Stimulated activated CD8-positive, alpha-beta memory T cell treated with anti-CD3 and anti-CD28 coated beads, Interleukin-7, amount 100 ng/mL, for 1 hour (primary cell): ENCODE measurements around the gene NUDT4.

Experiments
- DNase-seq, 2 donors: peaks; one replicate each; pipeline ENCODE4 v3.0.0-alpha.2; 2020; ENCODE audit warnings: low read depth in 2 of 2

The NUDT4 gene

GRCh38 chr12:93377252-93378195, at the start of gene NUDT4:
Gene NUDT4 (plus strand): TSS chr12:93377925. CDS start chr12:93378323, 398 bp downstream.
- DNase-seq, result peak; percentile 94 to 95

GRCh38 chr12:93333054-93333453, 44.7 kb upstream of the NUDT4 start:
- DNase-seq, result no peak

GRCh38 chr12:93333828-93334227, 43.9 kb upstream of the NUDT4 start:
- DNase-seq, result no peak

DNA sequence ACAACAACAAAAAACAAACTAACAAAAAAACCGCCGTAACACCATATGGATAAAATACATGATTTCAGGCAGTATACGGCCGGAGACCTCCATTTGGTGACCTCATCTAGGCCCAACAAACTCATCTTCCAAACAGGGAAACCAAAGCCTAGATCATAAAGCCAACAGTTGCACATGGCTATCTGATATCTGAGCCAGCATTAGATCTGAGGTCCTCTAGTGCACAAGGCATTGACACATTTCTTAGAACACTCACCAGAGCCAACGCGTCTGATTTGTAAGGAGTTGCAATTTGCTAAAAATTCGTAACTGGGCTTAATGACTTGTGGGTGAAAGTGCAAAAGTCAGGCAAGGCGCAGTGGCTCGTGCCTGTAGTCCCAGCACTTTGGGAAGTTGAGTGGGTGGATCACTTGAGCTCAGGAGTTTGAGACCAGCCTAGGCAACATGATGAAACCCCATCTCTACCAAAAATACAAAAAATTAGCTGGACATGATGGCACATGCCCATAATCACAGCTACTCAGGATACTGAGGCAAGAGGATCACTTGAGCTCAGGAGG, 42.0 kb upstream of the NUDT4 start:
- DNase-seq, result no peak

DNA sequence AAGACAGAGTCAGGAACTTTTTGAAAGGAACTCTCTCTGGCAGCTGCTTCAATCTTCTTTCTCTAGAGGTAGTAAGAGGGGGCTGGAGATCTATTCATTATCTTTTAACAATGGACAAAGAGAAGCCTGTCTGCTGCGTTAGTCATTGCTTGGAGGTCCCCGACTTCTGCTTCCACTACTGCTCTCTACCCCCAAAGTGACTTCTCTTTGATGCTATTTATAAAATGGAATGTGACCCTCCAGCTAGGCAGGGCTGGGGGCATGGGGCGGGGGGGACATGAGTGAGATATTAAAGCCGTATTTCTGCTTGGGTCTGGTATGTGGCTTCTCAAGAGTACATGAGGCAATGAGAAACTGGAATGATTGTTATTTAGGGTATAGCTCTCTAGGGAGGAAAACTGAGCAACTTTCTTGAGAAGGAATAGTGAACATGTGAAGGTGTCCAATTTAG, 41.4 kb upstream of the NUDT4 start:
- DNase-seq, result no peak

DNA sequence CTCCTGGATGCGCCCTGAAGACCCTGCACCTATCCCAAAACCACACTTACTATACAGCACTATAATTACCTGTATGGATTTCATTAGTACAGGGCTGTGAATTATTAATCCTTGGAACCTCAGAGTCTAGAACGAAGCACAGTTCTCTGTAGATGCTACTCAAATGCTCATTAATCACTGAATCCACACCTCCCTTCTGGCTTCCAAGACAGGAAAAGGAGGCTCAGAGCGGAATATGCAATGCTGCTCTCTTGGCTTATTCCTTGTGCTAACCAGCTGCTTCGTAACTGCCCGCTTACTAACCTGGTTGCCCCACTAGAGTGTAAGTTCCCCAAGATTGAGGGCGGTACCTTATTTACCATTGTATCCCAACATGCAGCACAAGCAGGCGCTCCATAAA, 39.1 kb upstream of the NUDT4 start:
- no peak for DNase-seq

- no peak for DNase-seq
Observed at GRCh38 chr12:93339695-93340094, 38.0 kb upstream of the NUDT4 start.

- no peak for DNase-seq
Observed at GRCh38 chr12:93341409-93342049, 36.2 kb upstream of the NUDT4 start.

DNA sequence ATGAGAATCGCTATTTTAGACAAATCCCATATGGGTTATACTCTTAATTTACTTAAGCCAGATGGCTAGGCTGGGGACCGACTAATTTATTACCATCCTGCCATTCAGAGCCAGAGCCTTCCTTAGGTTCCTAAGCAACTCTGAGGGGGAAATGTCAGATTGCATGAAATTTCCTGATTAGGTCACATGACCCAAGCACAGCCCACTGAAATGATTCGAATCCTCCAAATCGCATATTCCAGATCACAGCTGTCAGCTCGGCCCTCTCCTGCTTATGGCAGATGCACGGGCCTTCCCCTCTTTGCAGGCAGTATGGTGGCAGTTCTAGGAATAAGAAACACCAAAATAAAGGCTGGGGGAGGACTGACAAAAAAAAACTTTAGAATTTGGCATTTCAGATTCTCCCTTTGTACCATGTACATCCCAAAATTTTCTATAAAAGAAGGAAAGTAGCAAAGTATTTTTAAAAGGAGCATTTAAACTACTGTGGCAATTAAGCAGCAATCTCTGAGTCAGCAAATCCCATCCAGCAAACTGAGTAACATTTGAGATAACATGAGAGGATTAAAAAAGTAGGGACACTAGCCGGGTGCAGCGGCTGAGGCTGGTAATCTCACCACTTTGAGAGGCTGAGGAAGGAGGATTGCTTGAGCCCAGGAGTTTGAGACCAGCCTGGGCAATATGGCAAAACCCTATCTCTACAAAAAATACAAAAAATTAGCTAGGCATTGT, 30.5 kb upstream of the NUDT4 start:
- DNase-seq, result no peak

DNA sequence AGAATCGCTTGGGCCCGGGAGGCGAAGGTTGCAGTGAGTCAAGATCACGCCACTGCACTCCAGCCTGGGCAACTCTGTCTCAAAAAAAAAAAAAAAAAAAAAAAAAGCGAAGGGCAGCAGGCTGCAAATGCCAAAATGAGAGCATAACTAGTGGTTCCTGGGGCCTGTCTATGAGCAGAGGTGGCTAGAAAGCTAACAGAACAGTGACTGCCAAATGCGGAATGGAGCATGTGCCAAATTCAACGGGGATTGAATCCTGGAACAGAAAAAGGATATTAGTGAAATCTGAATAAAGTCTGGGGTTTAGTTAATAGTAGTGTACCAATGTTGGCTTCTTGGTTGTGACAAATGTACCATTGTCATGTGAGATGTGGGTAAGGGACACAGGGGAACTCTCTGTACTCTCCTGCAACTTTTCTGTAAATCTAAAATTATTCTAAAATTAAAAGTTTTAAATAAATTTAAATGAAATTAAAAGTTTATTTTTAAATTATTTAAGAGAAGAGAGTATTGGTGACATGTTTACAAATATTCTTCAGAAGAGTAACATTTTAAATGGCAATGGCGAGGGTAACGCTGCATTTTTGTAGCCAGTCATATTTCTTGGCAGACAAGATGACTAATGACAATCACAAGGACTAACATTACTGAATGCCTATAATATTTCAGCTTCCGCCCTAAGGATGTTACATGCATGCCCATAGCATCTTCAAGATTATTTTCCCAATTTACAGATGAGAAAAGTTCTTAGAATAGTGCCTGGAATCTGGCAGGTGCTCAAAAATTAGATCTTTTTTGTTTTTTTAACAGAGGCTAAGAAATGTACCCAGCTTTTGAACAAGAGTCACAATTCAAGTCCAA, 28.9 kb upstream of the NUDT4 start:
- DNase-seq, result no peak

DNA sequence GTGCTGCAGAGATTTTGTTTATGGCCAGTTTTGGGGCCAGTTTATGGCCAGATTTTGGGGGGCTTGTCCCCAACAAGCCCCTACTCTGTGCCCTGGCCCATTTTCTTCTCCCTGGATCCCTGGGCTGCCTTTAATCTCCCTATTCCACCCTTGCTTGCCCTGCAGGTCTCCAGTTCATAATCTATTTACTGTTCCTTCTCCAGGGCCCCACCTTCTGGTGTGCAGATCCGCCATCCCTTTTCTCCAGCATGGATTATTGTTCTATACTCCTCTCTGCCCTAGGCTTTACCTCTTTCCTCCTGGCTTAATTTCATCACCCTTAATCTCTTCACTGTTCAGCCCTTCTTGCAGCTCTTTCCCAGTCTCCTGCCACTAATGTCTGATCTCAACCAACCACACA, 26.0 kb upstream of the NUDT4 start:
- DNase-seq, result no peak

- no peak for DNase-seq
Observed at GRCh38 chr12:93352321-93352720, 25.4 kb upstream of the NUDT4 start.

GRCh38 chr12:93356214-93356613, 21.5 kb upstream of the NUDT4 start:
- DNase-seq, result no peak

- no peak for DNase-seq
Observed at GRCh38 chr12:93358058-93358457, 19.7 kb upstream of the NUDT4 start.

GRCh38 chr12:93358821-93359220, 18.9 kb upstream of the NUDT4 start:
- DNase-seq, result no peak

- DNase-seq, result no peak
Observed at GRCh38 chr12:93360688-93361087, 17.0 kb upstream of the NUDT4 start.

DNA sequence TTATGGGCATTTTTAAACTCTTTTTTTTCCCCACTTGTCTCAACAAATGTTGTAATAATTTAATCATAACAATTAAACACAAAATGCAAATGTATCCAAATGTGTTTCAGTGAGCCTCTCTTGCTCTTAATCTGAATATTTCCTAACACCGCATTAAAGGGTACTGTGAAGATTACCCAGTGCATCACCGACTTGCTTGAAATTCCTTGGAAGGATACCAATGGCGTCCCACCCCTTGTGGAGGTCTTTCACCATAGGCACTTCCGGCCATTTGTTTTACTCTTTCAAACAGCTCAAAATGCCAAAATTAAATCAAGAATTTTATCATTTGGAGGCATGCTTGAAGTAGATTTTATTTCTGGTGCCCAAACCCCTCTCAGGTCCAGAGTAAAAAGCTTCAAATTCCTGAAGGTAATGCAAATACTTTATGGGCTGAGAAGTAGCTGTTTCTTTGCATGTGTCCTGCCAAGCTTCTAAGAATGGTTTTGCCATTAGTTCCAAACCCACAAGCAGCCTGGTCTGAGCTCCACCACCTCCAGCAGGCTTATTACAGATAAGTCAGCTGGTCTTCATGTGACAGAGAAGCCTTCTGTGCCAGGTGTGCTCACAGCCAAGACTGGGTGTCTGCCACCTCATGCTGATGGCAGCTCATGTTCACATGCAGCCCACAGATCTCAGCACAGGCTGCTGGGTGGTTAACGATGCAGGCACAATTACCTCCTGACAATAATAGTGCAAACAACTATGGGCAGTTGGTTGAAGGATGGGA, 16.4 kb upstream of the NUDT4 start:
- no peak for DNase-seq

GRCh38 chr12:93363841-93364297, 13.9 kb upstream of the NUDT4 start:
- DNase-seq, result no peak

- DNase-seq, result no peak
Observed at GRCh38 chr12:93365616-93366405, 11.9 kb upstream of the NUDT4 start.
